WI38 (cell line): Measurements from ENCODE around the gene RHBG.

Experiments used
- H3K4me3 ChIP-seq: 2 replicates; pipeline ENCODE4 v1.5.1; 2011; ENCODE audit warnings: low read depth, mild to moderate bottlenecking, control low read depth, low read length
- TF ChIP-seq, protein P1 (sequence below): IDR thresholded peaks from 2 replicates; pipeline ENCODE4 v1.5.1; 2012; ENCODE audit warnings: low read depth, mild to moderate bottlenecking, control low read depth, low read length

The RHBG gene

GRCh38 chr1:156423422-156424352 lies 54.7 kb downstream of the RHBG start:
- TF ChIP-seq, protein P1, sequence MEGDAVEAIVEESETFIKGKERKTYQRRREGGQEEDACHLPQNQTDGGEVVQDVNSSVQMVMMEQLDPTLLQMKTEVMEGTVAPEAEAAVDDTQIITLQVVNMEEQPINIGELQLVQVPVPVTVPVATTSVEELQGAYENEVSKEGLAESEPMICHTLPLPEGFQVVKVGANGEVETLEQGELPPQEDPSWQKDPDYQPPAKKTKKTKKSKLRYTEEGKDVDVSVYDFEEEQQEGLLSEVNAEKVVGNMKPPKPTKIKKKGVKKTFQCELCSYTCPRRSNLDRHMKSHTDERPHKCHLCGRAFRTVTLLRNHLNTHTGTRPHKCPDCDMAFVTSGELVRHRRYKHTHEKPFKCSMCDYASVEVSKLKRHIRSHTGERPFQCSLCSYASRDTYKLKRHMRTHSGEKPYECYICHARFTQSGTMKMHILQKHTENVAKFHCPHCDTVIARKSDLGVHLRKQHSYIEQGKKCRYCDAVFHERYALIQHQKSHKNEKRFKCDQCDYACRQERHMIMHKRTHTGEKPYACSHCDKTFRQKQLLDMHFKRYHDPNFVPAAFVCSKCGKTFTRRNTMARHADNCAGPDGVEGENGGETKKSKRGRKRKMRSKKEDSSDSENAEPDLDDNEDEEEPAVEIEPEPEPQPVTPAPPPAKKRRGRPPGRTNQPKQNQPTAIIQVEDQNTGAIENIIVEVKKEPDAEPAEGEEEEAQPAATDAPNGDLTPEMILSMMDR, result no peak
- H3K4me3 ChIP-seq, result no peak overlapping the region

- TF ChIP-seq, protein P1, result no peak
- H3K4me3 ChIP-seq, result no peak overlapping the region
Measured at GRCh38 chr1:156424806-156425432, 55.9 kb downstream of the RHBG start.

DNA sequence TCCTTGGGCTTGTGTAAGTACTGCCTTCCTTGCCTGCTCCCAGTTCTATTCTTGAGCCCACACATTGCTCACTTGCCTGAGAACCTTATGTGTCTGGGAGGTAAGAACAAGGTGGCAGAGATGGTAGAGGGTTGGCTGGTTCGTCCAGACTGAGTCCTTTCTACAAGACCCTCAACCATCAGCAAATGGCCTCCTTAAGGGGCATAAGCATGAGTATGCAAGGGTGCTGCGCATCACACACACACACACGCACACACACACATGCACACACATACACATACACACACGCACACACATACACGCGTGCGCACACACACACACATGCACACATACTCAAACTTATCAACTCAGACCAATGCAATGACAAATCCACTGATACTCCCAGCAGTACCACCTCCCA lies 56.9 kb downstream of the RHBG start:
- TF ChIP-seq, protein P1, result no peak
- no peak overlapping the region for H3K4me3 ChIP-seq

DNA sequence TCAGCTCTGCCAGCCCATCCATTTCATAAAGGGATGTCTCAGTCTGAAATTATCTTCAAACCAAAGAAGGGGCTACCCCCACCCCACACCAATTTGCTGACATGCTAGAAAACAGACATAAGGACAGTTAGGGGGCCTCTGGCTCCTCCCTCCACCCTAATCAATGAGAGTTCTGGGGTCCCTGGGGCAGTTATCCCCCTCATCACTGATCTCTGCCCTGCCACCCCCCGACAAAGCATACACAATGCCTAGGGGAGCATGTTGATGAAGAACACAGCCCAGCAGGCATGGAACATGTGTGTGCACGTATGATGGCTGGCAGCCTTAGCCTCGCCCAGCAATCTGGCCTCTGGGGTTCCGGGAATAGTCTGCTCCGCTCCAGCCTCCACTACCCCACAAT lies 58.9 kb downstream of the RHBG start:
- no peak overlapping the region for H3K4me3 ChIP-seq
- TF ChIP-seq, protein P1, result no peak

DNA sequence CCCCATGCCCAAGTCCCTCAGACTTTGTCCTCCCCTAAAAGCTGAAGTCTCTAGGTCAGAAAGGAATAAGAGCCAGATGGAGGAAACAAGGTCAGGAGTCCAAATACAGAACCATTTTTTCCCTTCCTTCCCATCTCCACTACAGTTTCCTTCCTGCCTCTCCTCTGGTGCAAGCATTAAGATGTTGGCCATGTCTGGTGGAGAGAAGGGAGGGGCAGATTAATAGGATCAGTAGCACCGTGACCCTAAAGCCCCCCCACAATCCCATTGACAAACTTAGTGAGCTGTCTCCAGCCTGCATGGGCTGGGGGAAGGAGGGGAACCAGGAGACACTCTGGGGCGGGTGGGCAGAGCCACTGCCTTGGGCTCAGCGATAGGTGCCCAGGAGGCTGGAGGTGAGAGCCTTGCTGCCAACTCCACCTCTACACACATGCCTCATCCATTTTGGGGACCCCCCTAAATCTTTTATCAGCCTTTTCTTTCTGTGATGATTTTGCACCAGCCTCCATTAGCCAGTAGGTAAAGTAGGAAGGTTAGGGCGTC lies 59.8 kb downstream of the RHBG start:
- TF ChIP-seq, protein P1, result no peak
- no peak overlapping the region for H3K4me3 ChIP-seq

GRCh38 chr1:156429313-156430060 lies 60.5 kb downstream of the RHBG start:
- TF ChIP-seq, protein P1, result no peak
- H3K4me3 ChIP-seq, result no peak overlapping the region
